Fibroblast of lung (primary cell): ENCODE results near the gene ZNF576. TPM values are rescaled to one million over a fixed set of nuclear protein-coding genes. Genes with fewer than 3 reads are reported as not detected.

Experiments used
- DNase-seq, 2 donors: peaks; one replicate each; pipeline versions ENCODE4 v3.0.0 to v3.0.0-alpha.2; 2010; ENCODE audit warnings: low read depth in 2 of 2
- H2AFZ ChIP-seq: 2 replicates; pipeline ENCODE4 v1.5.1; 2012; ENCODE audit warnings: low read length, control low read depth, inconsistent platforms
- H3K27ac ChIP-seq: 2 replicates; pipeline ENCODE4 v1.5.1; 2011; ENCODE audit warnings: low read length, control low read depth; ENCODE audit not compliant: insufficient read depth
- H3K27me3 ChIP-seq: 2 replicates; pipeline ENCODE4 v1.5.1; 2011; ENCODE audit warnings: mild to moderate bottlenecking, low read length; ENCODE audit not compliant: control insufficient read depth, insufficient read depth
- H3K36me3 ChIP-seq: 2 replicates; pipeline ENCODE4 v1.5.1; 2011; ENCODE audit warnings: low read length; ENCODE audit not compliant: control insufficient read depth, insufficient read depth
- H3K4me1 ChIP-seq: 2 replicates; pipeline ENCODE4 v1.5.1; 2011; ENCODE audit warnings: low read length; ENCODE audit not compliant: control insufficient read depth, insufficient read depth; ENCODE audit errors: extremely low read depth
- H3K4me2 ChIP-seq: 2 replicates; pipeline ENCODE4 v1.5.1; 2011; ENCODE audit warnings: low read length, control low read depth; ENCODE audit not compliant: insufficient read depth; ENCODE audit errors: extremely low read depth
- H3K4me3 ChIP-seq, 4 experiments: fragments of 200-600 bp in 1 of 4; sonication (generic) in 1 of 4; replicated peaks in 1 of 4; 2 replicates each; pipeline ENCODE4 v1.5.1; 2011 to 2016; ENCODE audit warnings: low read length in 4 of 4, low read depth in 3 of 4, mild to moderate bottlenecking in 3 of 4, control low read depth in 2 of 4, inconsistent platforms in 1 of 4, mixed read lengths in 1 of 4; ENCODE audit not compliant: insufficient read depth in 1 of 4; ENCODE audit errors: control extremely low read depth in 1 of 4
- H3K79me2 ChIP-seq: 2 replicates; pipeline ENCODE4 v1.5.1; 2012; ENCODE audit warnings: mild to moderate bottlenecking, low read length, inconsistent platforms; ENCODE audit not compliant: control insufficient read depth, insufficient read depth
- H3K9ac ChIP-seq: 2 replicates; pipeline ENCODE4 v1.5.1; 2011; ENCODE audit warnings: mild to moderate bottlenecking, low read length, control low read depth; ENCODE audit not compliant: insufficient read depth
- H3K9me3 ChIP-seq: 2 replicates; pipeline ENCODE4 v1.5.1; 2012; ENCODE audit warnings: low read depth, low read length; ENCODE audit not compliant: control insufficient read depth, insufficient read depth
- H4K20me1 ChIP-seq: 2 replicates; pipeline ENCODE4 v1.5.1; 2011; ENCODE audit warnings: low read length; ENCODE audit not compliant: control insufficient read depth, insufficient read depth; ENCODE audit errors: extremely low read depth
- CTCF ChIP-seq, 2 donors: IDR thresholded peaks in 1 of 2; conservative IDR thresholded peaks in 1 of 2; 1 replicate in 1 of 2; 2 replicates in 1 of 2; pipeline ENCODE4 v1.5.1; 2011 to 2012; ENCODE audit warnings: low read length in 2 of 2, control low read depth in 1 of 2, inconsistent platforms in 1 of 2, low read depth in 1 of 2, mild to moderate bottlenecking in 1 of 2
- EZH2 ChIP-seq: IDR thresholded peaks from 2 replicates; pipeline ENCODE4 v1.5.1; 2012; ENCODE audit warnings: low read length, control low read depth, mild to moderate bottlenecking; ENCODE audit errors: missing control alignments
- polyA plus RNA-seq, 2 donors: library from polyadenylated mRNA; depleted of rRNA in 1 of 2; stranded (reverse) in 1 of 2; unstranded in 1 of 2; fragments of >200 nt; gene quantifications; 2 replicates each; pipeline ENCODE4 v1.2.1, GENCODE V29; 2011 to 2012; ENCODE audit warnings: missing spikeins in 1 of 2
- total RNA-seq: library from RNA; depleted of rRNA; stranded (reverse); fragments of >200 nt; gene quantifications from 2 replicates; pipeline ENCODE4 v1.2.1, GENCODE V29; 2014

Gene ZNF576
- total and polyA plus RNA-seq, 2 donors (not counting 1 experiment from before 2014, with no cell fraction given) = 7.0 to 9.7 TPM

- Histone ChIP-seq H3K79me2 (peaks cover 6% of the 10 kb centered on the region), H3K4me2 (peak overlapping the region; percentile 91), H3K4me3 (peak overlapping the region; percentile 80 to 99 (median 86)), H3K9ac (peak overlapping the region; percentile 88), H3K4me1 (no peaks in the 10 kb centered on the region), H2AFZ (peak overlapping the region; percentile 46), H4K20me1 (no peaks in the 10 kb centered on the region), H3K27ac (peak overlapping the region; percentile 96), H3K36me3 (no peaks in the 10 kb centered on the region), H3K9me3 (no peaks in the 10 kb centered on the region), H3K27me3 (no peaks in the 10 kb centered on the region)
- DNase-seq = peak; percentile 10 to 76
- TF ChIP-seq CTCF (conservative IDR thresholded peaks at IDR 0.05 in 1 of 2, IDR thresholded peaks at IDR 0.05 in 1 of 2; ENCODE audit: low read depth in 1 of 2, low read length in 2 of 2) (no peak), EZH2 (no peak)
Measured at GRCh38 chr19:43574424-43575155, 21.8 kb upstream of the ZNF576 start.

GRCh38 chr19:43575156-43575950 lies 21.0 kb upstream of the ZNF576 start, which contains the start of the genes PINLYP and XRCC1:
TSS of gene PINLYP (plus strand) at chr19:43575801. CDS start at chr19:43577192, 1,391 bp downstream.
TSS of gene XRCC1 (minus strand) at chr19:43575527. CDS start at chr19:43575458, 69 bp downstream.
- Histone ChIP-seq H3K4me2 (peak within 1 kb of the TSS; percentile 91), H3K4me1 (no peaks in the 10 kb centered on the region), H3K9me3 (no peaks in the 10 kb centered on the region), H4K20me1 (no peaks in the 10 kb centered on the region), H3K27me3 (no peaks in the 10 kb centered on the region), H3K4me3 (peak within 1 kb of the TSS; percentile 80 to 99 (median 86)), H3K36me3 (no peaks in the 10 kb centered on the region), H3K79me2 (peaks cover 6% of the 10 kb centered on the region), H3K9ac (peak within 1 kb of the TSS; percentile 88), H3K27ac (peak within 1 kb of the TSS; percentile 96), H2AFZ (peak within 1 kb of the TSS; percentile 89)
- peak; percentile 98 for DNase-seq
- no peak for TF ChIP-seq CTCF (conservative IDR thresholded peaks at IDR 0.05 in 1 of 2, IDR thresholded peaks at IDR 0.05 in 1 of 2; ENCODE audit: low read depth in 1 of 2, low read length in 2 of 2)
- TF ChIP-seq EZH2 = no peak
